ENCODE results near the gene GOLGA5.
A peak's percentile ranks its signal among the peaks of the same experiment; 100 is the strongest.
"Not testable (repeated sequence)": the region's sequence is repeated elsewhere in the genome, so short reads cannot be mapped to it uniquely, and the experiment has no call there.

The GOLGA5 gene

GRCh38 chr14:92830902-92831301, 36.8 kb downstream of the GOLGA5 start:
- Mint-ChIP-seq H3K9me3 (no peaks in the 10 kb centered on the region), H3K36me3 (ENCODE audit: low read depth) (peaks cover 86% of the 10 kb centered on the region), H3K27me3 (no peaks in the 10 kb centered on the region), H3K4me1 (ENCODE audit: low read depth) (no peaks in the 10 kb centered on the region), H3K27ac (no peak overlapping the region), H3K4me3 (no peak overlapping the region)
- intact Hi-C loops (cut with micrococcal nuclease), result no loop called here

GRCh38 chr14:92832137-92832700, 38.1 kb downstream of the GOLGA5 start:
- intact Hi-C loops (cut with micrococcal nuclease), result no loop called here
- Mint-ChIP-seq H3K4me1 (ENCODE audit: low read depth) (no peaks in the 10 kb centered on the region), H3K27ac (no peak overlapping the region), H3K4me3 (no peak overlapping the region), H3K36me3 (ENCODE audit: low read depth) (peaks cover 87% of the 10 kb centered on the region), H3K27me3 (no peaks in the 10 kb centered on the region), H3K9me3 (no peaks in the 10 kb centered on the region)

GRCh38 chr14:92841930-92842329, 47.8 kb downstream of the GOLGA5 start:
- H3K4me1 Mint-ChIP-seq (ENCODE audit: low read depth), result peaks cover 19% of the 10 kb centered on the region
- intact Hi-C loops (cut with micrococcal nuclease), result no loop called here

GRCh38 chr14:92844204-92844603, 50.1 kb downstream of the GOLGA5 start:
- intact Hi-C loops (cut with micrococcal nuclease), result no loop called here
- Mint-ChIP-seq H3K36me3 (ENCODE audit: low read depth) (peaks cover 41% of the 10 kb centered on the region), H3K9me3 (no peaks in the 10 kb centered on the region), H3K4me1 (ENCODE audit: low read depth) (peaks cover 32% of the 10 kb centered on the region), H3K27ac (no peak overlapping the region), H3K4me3 (no peak overlapping the region), H3K27me3 (no peaks in the 10 kb centered on the region)

More at GRCh38 chr14:92841930-92842329, 47.8 kb downstream of the GOLGA5 start:
- no peaks in the 10 kb centered on the region for H3K27me3 Mint-ChIP-seq
- H3K27ac Mint-ChIP-seq, result no peak overlapping the region
- H3K9me3 Mint-ChIP-seq, result no peaks in the 10 kb centered on the region
- H3K4me3 Mint-ChIP-seq, result no peak overlapping the region
- H3K36me3 Mint-ChIP-seq (ENCODE audit: low read depth), result peaks cover 64% of the 10 kb centered on the region

- Mint-ChIP-seq H3K36me3 (ENCODE audit: low read depth) (peaks cover 22% of the 10 kb centered on the region), H3K27ac (peak overlapping the region; percentile 73), H3K9me3 (no peaks in the 10 kb centered on the region), H3K4me3 (no peak overlapping the region), H3K4me1 (ENCODE audit: low read depth) (peaks cover 32% of the 10 kb centered on the region), H3K27me3 (peaks cover 3% of the 10 kb centered on the region)
- intact Hi-C loops (cut with micrococcal nuclease), result no loop called here
Measured at GRCh38 chr14:92846162-92846897, 52.2 kb downstream of the GOLGA5 start.

GRCh38 chr14:92847278-92847677, 53.2 kb downstream of the GOLGA5 start:
- Mint-ChIP-seq H3K27ac (peak overlapping the region; percentile 73), H3K4me1 (ENCODE audit: low read depth) (peaks cover 32% of the 10 kb centered on the region), H3K27me3 (peaks cover 3% of the 10 kb centered on the region), H3K9me3 (no peaks in the 10 kb centered on the region), H3K36me3 (ENCODE audit: low read depth) (peaks cover 16% of the 10 kb centered on the region), H3K4me3 (no peak overlapping the region)
- intact Hi-C loops (cut with micrococcal nuclease), result no loop called here

GRCh38 chr14:92847749-92848148, 53.6 kb downstream of the GOLGA5 start:
- intact Hi-C loops (cut with micrococcal nuclease), result no loop called here
- peaks cover 4% of the 10 kb centered on the region for H3K27me3 Mint-ChIP-seq
- no peaks in the 10 kb centered on the region for H3K9me3 Mint-ChIP-seq
- peak overlapping the region; percentile 73 for H3K27ac Mint-ChIP-seq
- H3K4me1 Mint-ChIP-seq (ENCODE audit: low read depth), result peaks cover 32% of the 10 kb centered on the region
- peaks cover 16% of the 10 kb centered on the region for H3K36me3 Mint-ChIP-seq (ENCODE audit: low read depth)
- H3K4me3 Mint-ChIP-seq, result no peak overlapping the region

- Mint-ChIP-seq H3K4me3 (no peak overlapping the region), H3K36me3 (ENCODE audit: low read depth) (peaks cover 6% of the 10 kb centered on the region), H3K27ac (no peak overlapping the region), H3K27me3 (peaks cover 7% of the 10 kb centered on the region), H3K4me1 (ENCODE audit: low read depth) (peaks cover 26% of the 10 kb centered on the region), H3K9me3 (no peaks in the 10 kb centered on the region)
- intact Hi-C loops (cut with micrococcal nuclease), result no loop called here
Measured at GRCh38 chr14:92848887-92849286, 54.8 kb downstream of the GOLGA5 start.

- Mint-ChIP-seq H3K4me3 (no peak overlapping the region), H3K4me1 (ENCODE audit: low read depth) (peaks cover 25% of the 10 kb centered on the region), H3K27me3 (peaks cover 12% of the 10 kb centered on the region), H3K36me3 (ENCODE audit: low read depth) (no peaks in the 10 kb centered on the region), H3K27ac (no peak overlapping the region), H3K9me3 (no peaks in the 10 kb centered on the region)
- intact Hi-C loops (cut with micrococcal nuclease), result no loop called here
Measured at GRCh38 chr14:92850492-92850891, 56.4 kb downstream of the GOLGA5 start.

GRCh38 chr14:92853136-92853535, 59.0 kb downstream of the GOLGA5 start:
- H3K27ac Mint-ChIP-seq; intact Hi-C loops (cut with micrococcal nuclease); H3K9me3 Mint-ChIP-seq; H3K4me1 Mint-ChIP-seq (ENCODE audit: low read depth); H3K36me3 Mint-ChIP-seq (ENCODE audit: low read depth); H3K4me3 Mint-ChIP-seq: not testable (repeated sequence)
- peaks cover 13% of the 10 kb centered on the region for H3K27me3 Mint-ChIP-seq

GRCh38 chr14:92860049-92860840, 66.1 kb downstream of the GOLGA5 start:
- Mint-ChIP-seq H3K27me3 (peaks cover 9% of the 10 kb centered on the region), H3K4me3 (no peak overlapping the region), H3K36me3 (ENCODE audit: low read depth) (no peaks in the 10 kb centered on the region), H3K4me1 (ENCODE audit: low read depth) (no peaks in the 10 kb centered on the region), H3K27ac (no peak overlapping the region), H3K9me3 (peaks cover 3% of the 10 kb centered on the region)
- intact Hi-C loops (cut with micrococcal nuclease), result no loop called here

GRCh38 chr14:92861856-92862745, 68.0 kb downstream of the GOLGA5 start:
- no peak overlapping the region for H3K27ac Mint-ChIP-seq
- peaks cover 10% of the 10 kb centered on the region for H3K27me3 Mint-ChIP-seq
- H3K36me3 Mint-ChIP-seq (ENCODE audit: low read depth), result no peaks in the 10 kb centered on the region
- peaks cover 14% of the 10 kb centered on the region for H3K9me3 Mint-ChIP-seq
- H3K4me3 Mint-ChIP-seq, result no peak overlapping the region
- intact Hi-C loops (cut with micrococcal nuclease), result no loop called here
- H3K4me1 Mint-ChIP-seq (ENCODE audit: low read depth), result no peaks in the 10 kb centered on the region

- H3K4me3 Mint-ChIP-seq, result no peak overlapping the region
- H3K36me3 Mint-ChIP-seq (ENCODE audit: low read depth), result no peaks in the 10 kb centered on the region
- intact Hi-C loops (cut with micrococcal nuclease), result no loop called here
- H3K27me3 Mint-ChIP-seq, result peaks cover 10% of the 10 kb centered on the region
- H3K27ac Mint-ChIP-seq, result no peak overlapping the region
- no peaks in the 10 kb centered on the region for H3K4me1 Mint-ChIP-seq (ENCODE audit: low read depth)
- H3K9me3 Mint-ChIP-seq, result peaks cover 14% of the 10 kb centered on the region
Measured at GRCh38 chr14:92863286-92864080, 69.4 kb downstream of the GOLGA5 start.

Measured in dendritic cell treated with granulocyte-macrophage colony-stimulating factor and Interleukin-4, amounts not matched to agents 40 ng/mL and 50 ng/mL, for 4 days (primary cell).